ENCODE measurements around the gene THNSL1. TPM values are rescaled to one million over a fixed set of nuclear protein-coding genes. Genes with fewer than 3 reads are reported as not detected.

The THNSL1 gene
- total RNA-seq, 1 experiment from 2014 or later = 3.0 TPM

DNA sequence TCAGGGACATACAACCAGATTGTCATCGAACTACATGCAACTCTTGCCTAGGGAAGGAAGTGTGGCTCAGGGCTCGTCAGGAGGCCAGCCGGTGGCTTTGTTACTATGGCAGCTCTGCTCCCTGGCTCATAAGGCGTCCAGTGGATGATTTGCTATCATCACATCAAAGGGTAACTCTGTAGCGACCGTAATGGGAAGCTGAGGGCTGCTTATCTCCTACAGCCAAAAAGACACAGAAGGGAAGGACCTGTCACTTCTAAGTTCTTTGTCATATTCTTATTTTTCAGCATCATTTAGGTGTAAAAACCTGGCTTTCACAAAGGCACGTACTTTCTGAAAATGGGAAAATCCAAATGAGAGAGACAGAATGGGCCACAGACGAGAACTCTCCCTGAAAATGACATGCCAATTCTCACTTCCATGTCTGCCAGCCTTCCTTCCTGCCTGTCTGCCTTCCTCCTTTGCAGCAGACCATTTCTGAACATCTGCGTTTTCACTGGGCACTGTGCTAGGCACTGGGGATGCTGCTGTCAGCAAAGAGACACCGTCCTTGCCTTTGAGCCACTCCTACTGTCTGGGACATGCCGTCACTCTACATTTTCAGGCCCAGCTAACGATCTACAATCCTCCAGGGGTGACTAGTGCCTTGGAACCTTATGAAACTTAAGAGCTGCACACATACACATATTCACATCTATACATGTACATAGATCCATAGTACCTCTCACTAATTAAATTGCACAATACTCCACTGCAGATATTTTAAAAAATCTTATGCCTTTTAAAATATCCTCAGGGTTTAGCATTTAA lies 27.4 kb upstream of the THNSL1 start:
- Histone ChIP-seq H3K9me3 (ENCODE audit: control insufficient read depth, insufficient read depth, low read depth, low read length) (no peaks in the 10 kb centered on the region), H3K4me1 (ENCODE audit: control insufficient read depth, insufficient read depth, low read length) (peaks cover 4% of the 10 kb centered on the region; the same call in 1 of the 2 replicates), H3K4me3 (ENCODE audit: low read depth in 2 of 2, low read length in 2 of 2) (no peak overlapping the region), H3K36me3 (ENCODE audit: control insufficient read depth, insufficient read depth, low read length) (no peaks in the 10 kb centered on the region), H3K27me3 (ENCODE audit: control insufficient read depth, insufficient read depth, low read length) (no peaks in the 10 kb centered on the region), H3K27ac (ENCODE audit: low read length) (no peak overlapping the region)
- BruUV-seq (replicated peaks) = no TSS peak
- intact Hi-C loops (cut with micrococcal nuclease; ENCODE audit: unreplicated experiment) (no loop called here), in situ Hi-C loops (cut with HindIII; ENCODE audit: low pct_unique_long_range_greater_than_20kb, low sequenced_read_pairs) (no loop called here)
- no peak for TF ChIP-seq SIN3A (IDR thresholded peaks at IDR 0.05; ENCODE audit: borderline replicate concordance, insufficient read depth, low read depth, low read length)
- no peak for TF ChIP-seq POLR2AphosphoS5 (IDR thresholded peaks at IDR 0.05; ENCODE audit: low read depth, low read length)
- TF ChIP-seq, protein P1, sequence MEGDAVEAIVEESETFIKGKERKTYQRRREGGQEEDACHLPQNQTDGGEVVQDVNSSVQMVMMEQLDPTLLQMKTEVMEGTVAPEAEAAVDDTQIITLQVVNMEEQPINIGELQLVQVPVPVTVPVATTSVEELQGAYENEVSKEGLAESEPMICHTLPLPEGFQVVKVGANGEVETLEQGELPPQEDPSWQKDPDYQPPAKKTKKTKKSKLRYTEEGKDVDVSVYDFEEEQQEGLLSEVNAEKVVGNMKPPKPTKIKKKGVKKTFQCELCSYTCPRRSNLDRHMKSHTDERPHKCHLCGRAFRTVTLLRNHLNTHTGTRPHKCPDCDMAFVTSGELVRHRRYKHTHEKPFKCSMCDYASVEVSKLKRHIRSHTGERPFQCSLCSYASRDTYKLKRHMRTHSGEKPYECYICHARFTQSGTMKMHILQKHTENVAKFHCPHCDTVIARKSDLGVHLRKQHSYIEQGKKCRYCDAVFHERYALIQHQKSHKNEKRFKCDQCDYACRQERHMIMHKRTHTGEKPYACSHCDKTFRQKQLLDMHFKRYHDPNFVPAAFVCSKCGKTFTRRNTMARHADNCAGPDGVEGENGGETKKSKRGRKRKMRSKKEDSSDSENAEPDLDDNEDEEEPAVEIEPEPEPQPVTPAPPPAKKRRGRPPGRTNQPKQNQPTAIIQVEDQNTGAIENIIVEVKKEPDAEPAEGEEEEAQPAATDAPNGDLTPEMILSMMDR (IDR thresholded peaks at IDR 0.05) = no peak
- no peak for TF ChIP-seq REST (IDR thresholded peaks at IDR 0.05; ENCODE audit: insufficient read depth in 1 of 2, low read depth in 2 of 2, low read length in 1 of 2)
- no peak for TF ChIP-seq TCF7L2 (IDR thresholded peaks at IDR 0.05; ENCODE audit: low read depth, low read length)
- ChIA-PET POLR2A (interaction anchor here (0.6 to 0.7 kb wide), 2 partner anchors 131 to 320 kb away, joined by 3 to 5 read pairs; no protein-coding TSS in a partner anchor), CTCF (no interaction called here)
- ATAC-seq (no peak), DNase-seq (ENCODE audit: low read depth, low spot score) (no peak)

DNA sequence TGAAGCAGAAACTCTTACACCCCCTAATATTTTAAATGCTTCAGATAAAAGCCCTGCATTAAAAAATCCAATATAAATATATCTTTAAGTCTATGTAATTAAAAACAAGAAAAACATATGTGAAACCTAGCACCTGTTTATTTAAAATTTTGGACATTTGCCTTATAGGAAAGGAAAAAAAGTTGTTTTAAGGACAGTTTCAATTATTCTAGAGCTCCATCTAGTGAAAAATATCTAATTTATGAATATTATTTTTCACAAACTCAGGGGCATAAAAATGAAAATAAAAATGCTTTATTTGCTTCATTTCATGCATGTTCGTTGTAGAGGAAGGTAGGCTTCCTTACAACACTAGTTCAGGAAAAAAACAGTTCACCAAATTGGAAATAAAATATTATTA lies 26.5 kb upstream of the THNSL1 start:
- in situ Hi-C loops (cut with HindIII; ENCODE audit: low pct_unique_long_range_greater_than_20kb, low sequenced_read_pairs) = no loop called here
- ATAC-seq (no peak), DNase-seq (ENCODE audit: low read depth, low spot score) (no peak)
- H3K4me1 ChIP-seq (ENCODE audit: control insufficient read depth, insufficient read depth, low read length) = peaks cover 4% of the 10 kb centered on the region; the same call in 1 of the 2 replicates
- no peaks in the 10 kb centered on the region for H3K27me3 ChIP-seq (ENCODE audit: control insufficient read depth, insufficient read depth, low read length)
- TF ChIP-seq, protein P1 (IDR thresholded peaks at IDR 0.05) = peak; percentile 16; the same call in 1 of the 2 replicates
- TF ChIP-seq REST (IDR thresholded peaks at IDR 0.05; ENCODE audit: insufficient read depth in 1 of 2, low read depth in 2 of 2, low read length in 1 of 2) = no peak
- BruUV-seq (replicated peaks) = no TSS peak
- no peaks in the 10 kb centered on the region for H3K36me3 ChIP-seq (ENCODE audit: control insufficient read depth, insufficient read depth, low read length)
- H3K27ac ChIP-seq (ENCODE audit: low read length) = no peak overlapping the region
- no peak overlapping the region for H3K4me3 ChIP-seq (ENCODE audit: low read depth in 2 of 2, low read length in 2 of 2)
- CTCF ChIA-PET = no interaction called here
- POLR2A ChIA-PET = interaction anchor here (0.7 kb wide), 1 partner anchor 320 kb away, joined by 3 read pairs; no protein-coding TSS in a partner anchor
- no peaks in the 10 kb centered on the region for H3K9me3 ChIP-seq (ENCODE audit: control insufficient read depth, insufficient read depth, low read depth, low read length)
- intact Hi-C loops (cut with micrococcal nuclease; ENCODE audit: unreplicated experiment) = loop anchor here (10.0 kb wide), 1 partner anchor 345 kb away; no protein-coding TSS in a partner anchor

All from Panc1 (cell line).